Lower leg skin (tissue), 4 donors: ENCODE measurements around the gene HOXA5. TPM values are rescaled to one million over a fixed set of nuclear protein-coding genes. Genes with fewer than 3 reads are reported as not detected.

ENCODE experiments used
- DNase-seq, 2 donors: peaks; one replicate each; pipeline ENCODE4 v3.0.0-alpha.2; 2019; ENCODE audit warnings: low spot score in 2 of 2
- H3K4me3 ChIP-seq: fragments of 200-600 bp; sonication (generic); 2 replicates; pipeline ENCODE4 v1.5.1; 2017; ENCODE audit warnings: mild to moderate bottlenecking, low read depth; ENCODE audit not compliant: poor library complexity, severe bottlenecking
- POLR2A ChIP-seq, 2 donors: fragments of 450-650 bp; IDR thresholded peaks; one replicate each; pipeline ENCODE4 v1.6.1; 2016 to 2017; ENCODE audit warnings: antibody characterized with exemption in 2 of 2, mild to moderate bottlenecking in 1 of 2, moderate library complexity in 1 of 2
- WGBS, 2 donors: methylation state at CpG; one replicate each; pipeline ENCODE4 v1.1.5; 2018; 5-methylcytosine and 5-hydroxymethylcytosine counted together
- intact Hi-C: fragments of 100-400 bp; cut with DNase I; formaldehyde crosslinking; loops from one replicate; pipeline ENCODE4 v1.15.0; 2023; ENCODE audit warnings: low total_unique reads
- total RNA-seq, 4 donors: library from RNA; depleted of rRNA; stranded (reverse); fragments of >200 nt; gene quantifications; one replicate each; pipeline ENCODE4 v1.1.0, GENCODE V29; 2016
- TF ChIP-seq, protein P1 (sequence below), 3 donors: fragments of 450-650 bp; IDR thresholded peaks; one replicate each; pipeline ENCODE4 v1.5.1; 2016; ENCODE audit warnings: antibody characterized with exemption in 3 of 3, mild to moderate bottlenecking in 3 of 3, moderate library complexity in 2 of 3

HOXA5 gene
- total RNA-seq, 4 donors from 2014 or later = 5.1 to 15.1 (median 6.1) TPM

DNA sequence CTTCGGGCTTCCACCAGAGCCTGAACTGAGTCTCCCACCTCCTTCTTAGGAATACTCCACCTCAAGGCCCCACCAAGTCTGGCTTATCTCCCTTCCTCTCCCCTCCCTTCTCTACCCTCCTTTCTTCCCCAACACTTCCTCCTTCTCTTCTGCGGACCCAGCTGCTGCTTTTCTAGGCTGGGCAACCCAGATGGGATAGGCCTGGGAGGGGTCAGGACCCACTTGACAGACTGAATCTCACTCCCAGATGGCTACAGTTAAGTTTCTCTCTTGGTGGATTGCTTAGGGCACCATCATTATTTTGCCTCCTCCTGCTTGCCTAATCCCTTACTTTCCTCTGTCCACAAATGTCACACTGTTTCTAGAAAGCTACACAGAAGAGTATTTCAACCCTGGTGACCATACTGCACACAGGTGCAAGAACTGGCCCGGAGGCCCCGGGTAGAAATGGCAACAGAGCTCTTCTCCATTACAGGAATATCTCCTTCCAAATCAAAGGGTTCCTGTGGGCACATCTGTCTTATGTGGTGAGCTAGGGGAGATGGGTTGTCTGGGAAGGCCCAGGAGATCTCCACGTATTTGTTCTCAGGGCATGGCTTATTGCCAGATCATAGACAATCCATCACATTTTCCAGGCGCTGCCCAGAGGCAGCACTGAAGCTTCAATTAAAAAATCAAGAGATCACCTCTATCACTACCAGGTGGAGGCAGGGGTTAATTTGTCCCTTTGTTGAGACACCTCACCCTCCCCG lies 46.7 kb upstream of the HOXA5 start:
- 70 to 71% methylated on average over 7 of the region's 7 CpGs for WGBS, 2 donors
- DNase-seq = peak in 1 of 2 donors; percentile 43
- intact Hi-C loops = loop anchor here (10.0 kb wide), 1 partner anchor 835 kb away; no protein-coding TSS in a partner anchor
- no peak for TF ChIP-seq POLR2A (IDR thresholded peaks at IDR 0.05)
- TF ChIP-seq, protein P1, sequence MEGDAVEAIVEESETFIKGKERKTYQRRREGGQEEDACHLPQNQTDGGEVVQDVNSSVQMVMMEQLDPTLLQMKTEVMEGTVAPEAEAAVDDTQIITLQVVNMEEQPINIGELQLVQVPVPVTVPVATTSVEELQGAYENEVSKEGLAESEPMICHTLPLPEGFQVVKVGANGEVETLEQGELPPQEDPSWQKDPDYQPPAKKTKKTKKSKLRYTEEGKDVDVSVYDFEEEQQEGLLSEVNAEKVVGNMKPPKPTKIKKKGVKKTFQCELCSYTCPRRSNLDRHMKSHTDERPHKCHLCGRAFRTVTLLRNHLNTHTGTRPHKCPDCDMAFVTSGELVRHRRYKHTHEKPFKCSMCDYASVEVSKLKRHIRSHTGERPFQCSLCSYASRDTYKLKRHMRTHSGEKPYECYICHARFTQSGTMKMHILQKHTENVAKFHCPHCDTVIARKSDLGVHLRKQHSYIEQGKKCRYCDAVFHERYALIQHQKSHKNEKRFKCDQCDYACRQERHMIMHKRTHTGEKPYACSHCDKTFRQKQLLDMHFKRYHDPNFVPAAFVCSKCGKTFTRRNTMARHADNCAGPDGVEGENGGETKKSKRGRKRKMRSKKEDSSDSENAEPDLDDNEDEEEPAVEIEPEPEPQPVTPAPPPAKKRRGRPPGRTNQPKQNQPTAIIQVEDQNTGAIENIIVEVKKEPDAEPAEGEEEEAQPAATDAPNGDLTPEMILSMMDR (IDR thresholded peaks at IDR 0.05) = no peak
- no peak overlapping the region for H3K4me3 ChIP-seq

DNA sequence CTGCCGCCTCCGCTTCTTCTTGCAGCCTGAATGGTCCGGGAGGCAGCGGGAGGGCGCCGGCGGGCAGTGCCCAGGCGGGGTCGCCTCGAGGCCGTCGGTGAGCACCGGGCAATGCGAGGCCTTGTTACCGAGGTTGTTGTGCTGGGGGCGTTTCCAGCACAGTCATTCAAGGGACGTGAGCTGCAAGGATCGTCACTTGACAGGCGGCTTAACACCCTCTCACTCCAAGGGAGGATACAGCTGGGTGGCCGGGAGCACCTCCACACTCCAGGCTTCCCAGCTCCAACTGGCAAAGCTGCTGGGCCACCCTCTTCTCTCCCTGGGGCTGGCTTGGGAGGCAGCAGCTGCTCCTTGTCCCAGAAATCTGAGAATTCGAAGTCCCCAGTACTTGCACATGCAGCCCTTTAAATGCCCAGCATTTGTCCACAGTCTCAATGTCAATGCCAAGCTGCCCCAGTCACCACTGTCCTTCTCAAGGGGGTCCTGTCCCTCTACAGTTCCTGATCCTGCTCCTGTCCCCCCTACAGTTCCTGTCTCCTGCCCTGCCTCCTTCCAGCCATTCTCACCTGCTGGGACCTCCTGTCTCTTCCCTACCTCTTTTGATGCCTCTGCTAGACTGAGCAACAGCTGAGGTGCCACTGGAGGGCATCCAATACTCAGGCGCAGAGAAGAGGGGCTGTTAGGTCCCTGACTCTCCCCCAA lies 46.0 kb upstream of the HOXA5 start:
- WGBS, 2 donors = 36 to 52% methylated on average over 18 to 22 of the region's 22 CpGs
- DNase-seq = peak in 1 of 2 donors; percentile 80

DNA sequence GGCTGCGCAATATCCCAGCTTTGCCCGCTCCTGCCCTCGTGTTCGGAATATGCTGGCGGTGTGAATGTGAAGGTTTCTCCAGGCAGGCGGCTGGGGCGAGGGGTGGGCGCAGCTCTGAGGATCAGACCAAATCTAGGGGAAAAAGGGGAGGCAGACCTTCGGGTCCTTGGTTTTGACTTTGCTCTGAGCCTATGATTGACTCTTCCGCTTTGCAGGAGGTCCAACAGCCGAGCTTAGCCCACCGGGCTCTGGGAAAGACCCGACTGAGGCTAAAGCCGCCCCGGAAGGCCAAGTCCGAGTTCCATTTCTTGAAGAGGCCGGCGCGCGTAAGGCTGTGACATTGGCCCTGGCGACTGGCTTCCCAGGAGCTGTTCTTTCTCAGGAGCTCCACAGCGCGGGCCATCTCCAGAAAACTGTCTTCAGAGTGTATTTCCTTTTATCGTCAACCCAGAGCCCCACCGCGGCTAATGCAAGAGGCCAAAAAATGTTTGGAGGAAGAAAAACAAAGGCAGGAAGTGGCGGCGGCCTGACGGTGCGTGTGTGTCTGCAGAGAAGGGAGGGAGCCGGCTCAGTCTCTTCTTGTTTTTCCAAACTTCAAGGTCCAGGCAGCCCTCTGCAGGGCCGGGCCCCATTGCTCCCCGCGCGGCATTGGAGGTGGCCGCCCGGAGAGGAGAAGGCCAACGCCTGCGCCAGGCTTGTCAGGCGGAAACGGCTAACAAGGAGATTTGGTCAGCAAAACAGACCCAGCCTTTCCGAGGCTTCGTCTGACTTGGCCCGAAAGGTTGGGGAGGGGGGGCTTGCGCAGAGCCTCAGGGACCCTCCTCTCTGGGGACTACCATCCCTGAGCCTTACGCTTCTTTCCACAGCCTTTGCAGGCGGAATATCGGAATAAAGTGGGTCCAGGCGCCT lies 45.2 kb upstream of the HOXA5 start:
- TF ChIP-seq POLR2A (IDR thresholded peaks at IDR 0.05) = no peak
- TF ChIP-seq, protein P1 (IDR thresholded peaks at IDR 0.05) = no peak
- intact Hi-C loops = no loop called here
- peak in 1 of 2 donors; percentile 86 for DNase-seq
- 37 to 51% methylated on average over 49 of the region's 49 CpGs for WGBS, 2 donors
- no peak overlapping the region for H3K4me3 ChIP-seq

More for the DNA sequence above, 46.0 kb upstream of the HOXA5 start:
- no peak overlapping the region for H3K4me3 ChIP-seq
- intact Hi-C loops = no loop called here
- no peak for TF ChIP-seq POLR2A (IDR thresholded peaks at IDR 0.05)
- TF ChIP-seq, protein P1 (IDR thresholded peaks at IDR 0.05) = no peak

DNA sequence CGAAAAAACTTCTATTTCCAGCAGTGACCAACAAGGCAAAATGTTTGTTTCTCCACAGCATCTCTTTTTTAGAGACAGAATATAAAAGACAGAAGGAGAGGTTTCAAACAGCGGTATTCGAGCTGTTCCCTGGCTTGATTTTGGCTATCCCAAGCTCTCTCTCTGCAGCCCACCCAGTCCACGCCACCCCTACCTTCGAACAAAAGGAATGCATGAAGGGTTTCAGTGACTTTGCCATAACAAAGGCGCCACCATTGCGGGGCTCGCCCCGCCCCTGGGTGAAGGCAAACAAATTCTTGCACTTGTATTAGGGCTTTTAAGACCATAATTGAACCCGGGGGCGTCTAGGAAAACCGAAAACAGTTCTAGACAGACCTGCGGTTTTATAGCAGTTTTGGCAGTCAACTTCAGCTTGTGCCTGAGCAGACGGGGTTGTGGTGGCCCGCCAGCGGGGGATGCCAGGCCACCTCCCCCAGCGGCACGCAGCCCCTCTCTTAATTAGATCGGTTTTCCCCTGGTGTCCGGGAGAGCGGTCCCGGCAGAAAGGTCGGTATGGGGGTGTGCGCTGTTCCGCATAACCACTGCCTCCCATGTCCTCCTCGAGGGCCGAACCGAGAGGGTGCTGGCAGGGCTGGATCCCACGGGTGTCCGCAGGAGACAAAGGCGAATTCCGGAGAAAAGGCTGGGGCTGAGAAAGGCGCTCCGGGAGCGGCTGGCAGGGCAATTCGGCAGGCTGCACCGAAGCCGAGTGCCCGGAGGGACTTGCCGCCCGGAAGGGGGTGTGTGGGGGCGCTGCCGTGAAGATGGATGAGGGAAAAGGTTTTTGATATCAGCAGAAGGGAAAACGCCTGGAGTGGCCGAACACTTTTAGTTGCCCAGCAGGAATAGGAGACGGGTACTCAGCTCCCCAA lies 44.2 kb upstream of the HOXA5 start:
- TF ChIP-seq POLR2A (IDR thresholded peaks at IDR 0.05) = no peak
- TF ChIP-seq, protein P1 (IDR thresholded peaks at IDR 0.05) = no peak
- DNase-seq = peak in 1 of 2 donors; percentile 83
- intact Hi-C loops = no loop called here
- no peak overlapping the region for H3K4me3 ChIP-seq
- 36 to 38% methylated on average over 44 to 46 of the region's 46 CpGs for WGBS, 2 donors
